GM18505 (cell line): Measurements from ENCODE around the gene HDAC4.

Experiments used
- ATAC-seq: cut with Tn5 transposase; IDR thresholded peaks from one replicate; pipeline ENCODE4 v1.9.1; 2021; ENCODE audit not compliant: unreplicated experiment
- POLR2A ChIP-seq: IDR thresholded peaks from 4 replicates; pipeline ENCODE4 v1.6.1; 2011; ENCODE audit warnings: borderline replicate concordance; ENCODE audit not compliant: insufficient read depth, insufficient read length; ENCODE audit errors: extremely low read depth

The HDAC4 gene

GRCh38 chr2:239267288-239267951 lies 133.4 kb downstream of the HDAC4 start:
- no peak for TF ChIP-seq POLR2A
- peak; percentile 85 for ATAC-seq

DNA sequence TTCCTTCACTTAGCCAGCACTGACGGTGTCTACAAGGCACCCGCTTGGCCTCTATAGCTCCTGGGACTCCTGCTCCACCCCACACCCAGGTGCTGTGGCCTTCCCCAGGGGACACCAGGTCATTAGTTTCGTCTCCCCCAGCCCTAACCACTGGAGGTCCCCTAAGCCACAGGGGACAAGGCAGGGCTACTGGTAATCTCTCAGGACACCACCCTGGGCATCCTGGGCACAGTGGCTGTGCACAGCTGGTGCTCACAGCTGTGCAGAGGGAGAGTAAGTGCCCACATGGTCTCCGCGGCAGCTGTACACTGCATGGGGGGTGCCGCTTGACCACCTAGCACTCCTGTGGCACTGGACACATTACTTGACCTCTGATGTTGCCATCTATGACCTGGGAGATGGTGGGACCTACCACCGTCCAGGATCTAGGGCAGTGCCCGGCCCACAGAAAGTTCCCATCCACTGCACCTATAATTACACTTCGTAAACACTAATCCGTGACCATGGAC lies 134.0 kb downstream of the HDAC4 start:
- TF ChIP-seq POLR2A: no peak
- no peak for ATAC-seq

DNA sequence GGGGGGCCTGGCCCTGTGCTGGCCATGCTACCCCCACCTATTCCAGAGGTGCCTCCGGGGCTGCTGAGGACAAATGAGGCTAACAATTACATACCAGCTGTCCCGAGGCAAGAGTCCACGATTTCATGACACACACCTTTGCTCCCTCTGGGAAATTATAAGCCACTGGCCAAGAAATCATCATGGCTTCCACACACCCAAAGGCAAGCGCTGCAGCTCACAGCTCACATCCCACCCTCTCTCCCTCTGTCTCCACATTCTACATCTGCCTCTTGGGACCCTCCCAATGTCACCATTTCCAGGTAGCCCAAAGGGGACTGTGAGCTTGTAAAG lies 134.4 kb downstream of the HDAC4 start:
- TF ChIP-seq POLR2A: no peak
- no peak for ATAC-seq

DNA sequence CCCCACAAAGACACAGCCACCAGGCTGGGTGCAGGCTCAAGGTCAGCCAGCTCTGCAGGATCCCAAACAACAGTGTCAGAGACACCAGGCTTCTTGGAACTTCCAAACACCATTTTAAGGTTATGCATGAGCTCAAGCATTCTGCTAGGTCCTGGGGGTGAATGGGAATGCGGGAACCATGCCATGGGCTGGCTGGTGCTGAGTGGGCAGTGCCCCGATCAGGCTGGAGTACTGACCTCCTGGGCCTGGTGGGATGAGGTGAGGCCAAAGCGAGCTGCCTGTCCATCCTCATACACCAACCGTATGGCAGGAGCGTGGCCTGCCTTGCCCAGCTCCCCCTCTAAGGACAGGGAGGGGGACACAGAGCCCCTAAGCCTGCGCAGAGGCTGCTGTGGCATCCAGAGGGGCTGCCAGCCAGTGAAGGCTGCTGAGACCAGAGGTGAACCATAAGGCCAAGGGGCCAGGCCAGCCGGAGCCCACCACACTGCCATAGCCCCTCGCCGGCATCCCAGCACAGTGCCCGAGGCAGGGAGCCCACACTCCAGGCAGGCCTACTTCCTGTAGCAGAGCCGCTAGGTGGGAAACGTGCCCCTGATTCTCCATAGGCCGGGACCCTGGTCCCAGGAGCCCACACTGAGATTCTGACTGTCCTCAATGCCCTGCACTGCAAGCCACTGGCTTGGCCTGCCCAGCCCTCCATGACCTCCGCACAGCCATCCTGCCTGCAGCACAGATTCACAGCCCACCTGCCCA lies 135.0 kb downstream of the HDAC4 start:
- TF ChIP-seq POLR2A: no peak
- no peak for ATAC-seq

DNA sequence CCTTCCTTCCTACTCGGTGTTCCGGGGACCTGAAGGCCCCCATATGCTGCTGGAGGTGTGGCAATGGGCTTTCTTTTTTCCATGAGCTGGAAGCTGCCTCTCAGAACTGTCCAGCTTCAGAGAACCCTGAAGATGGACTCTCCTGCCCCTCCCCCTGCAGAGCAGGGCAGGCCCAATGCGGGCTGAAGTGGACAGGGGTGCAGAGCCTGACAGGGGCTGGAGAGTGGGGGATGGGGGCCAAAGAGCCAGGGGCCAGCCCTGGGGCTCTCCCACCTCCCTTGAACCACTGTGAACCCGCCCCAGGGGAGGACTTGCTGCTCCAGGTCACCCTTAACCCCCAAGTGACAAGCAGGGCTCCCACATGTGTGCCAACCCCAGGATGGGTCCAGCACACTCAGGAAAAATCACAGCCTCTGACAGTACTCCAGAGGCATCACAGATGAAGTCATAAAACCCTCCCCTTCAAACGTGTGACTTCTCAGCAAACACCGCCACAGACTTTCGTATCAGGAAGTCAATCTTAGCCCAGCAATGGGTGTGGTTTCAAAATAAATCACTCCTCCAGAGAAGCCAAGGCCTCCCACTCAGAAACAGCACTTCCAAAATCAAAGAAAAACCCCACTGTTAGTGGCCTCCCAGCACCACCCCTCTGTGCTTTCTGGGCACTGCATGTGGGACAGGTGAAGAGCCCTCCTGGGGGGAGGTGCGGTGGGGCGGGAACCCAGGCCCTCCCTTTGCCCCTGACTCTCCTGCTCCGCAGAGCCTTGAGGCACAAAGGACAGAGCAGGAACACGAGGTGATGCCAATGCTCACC lies 135.8 kb downstream of the HDAC4 start:
- no peak for TF ChIP-seq POLR2A
- no peak for ATAC-seq

- ATAC-seq: no peak
- no peak for TF ChIP-seq POLR2A
Measured at GRCh38 chr2:239264492-239264837, 136.4 kb downstream of the HDAC4 start.

- TF ChIP-seq POLR2A: no peak
- no peak for ATAC-seq
Measured at GRCh38 chr2:239263669-239264491, 136.9 kb downstream of the HDAC4 start.

- no peak for TF ChIP-seq POLR2A
- ATAC-seq: no peak
Measured at GRCh38 chr2:239263231-239263630, 137.6 kb downstream of the HDAC4 start.

DNA sequence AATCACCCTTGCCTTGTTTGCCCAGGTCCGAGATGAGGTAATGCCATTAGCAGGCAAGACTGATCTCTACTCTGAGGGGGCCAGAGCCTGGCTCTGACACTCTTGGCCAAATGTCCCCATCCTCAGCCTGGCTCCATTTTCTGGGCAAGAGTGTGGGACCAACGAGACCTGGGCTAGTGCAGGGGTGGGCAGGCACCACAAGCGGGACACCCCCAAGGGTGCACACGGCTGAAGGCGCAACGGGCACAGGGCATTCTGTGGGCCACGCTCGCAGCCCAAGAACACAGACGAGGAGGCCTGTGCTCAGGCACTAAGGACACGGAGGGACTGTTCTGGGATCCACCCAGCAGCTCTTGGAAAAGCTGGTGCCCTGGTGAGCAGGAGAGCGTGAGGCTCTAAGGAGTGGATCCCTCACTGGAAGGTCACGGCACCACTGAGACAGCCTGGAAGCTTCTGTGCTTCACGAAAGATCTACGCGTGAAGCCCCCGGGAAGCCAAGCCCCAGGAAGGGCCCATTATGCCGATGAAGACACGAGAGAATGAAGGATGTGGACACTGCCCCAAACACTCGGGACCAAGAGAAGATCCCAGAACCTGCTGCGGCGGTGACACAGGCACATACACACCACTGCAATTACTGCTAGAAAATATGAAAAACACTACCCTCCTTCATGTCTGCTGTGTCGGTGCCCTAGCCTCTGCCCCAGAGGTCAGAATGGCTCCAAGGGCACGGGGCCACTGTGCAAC lies 138.2 kb downstream of the HDAC4 start:
- TF ChIP-seq POLR2A: no peak
- ATAC-seq: no peak

- ATAC-seq: no peak
- no peak for TF ChIP-seq POLR2A
Measured at GRCh38 chr2:239261796-239262483, 138.9 kb downstream of the HDAC4 start.

GRCh38 chr2:239261356-239261755 lies 139.5 kb downstream of the HDAC4 start:
- ATAC-seq: no peak
- TF ChIP-seq POLR2A: no peak
